ENCODE data around the gene SCAPER. TPM values are rescaled to one million over a fixed set of nuclear protein-coding genes. Genes with fewer than 3 reads are reported as not detected.

Gene SCAPER
- total RNA-seq, 1 experiment from 2014 or later, result 10.3 TPM

DNA sequence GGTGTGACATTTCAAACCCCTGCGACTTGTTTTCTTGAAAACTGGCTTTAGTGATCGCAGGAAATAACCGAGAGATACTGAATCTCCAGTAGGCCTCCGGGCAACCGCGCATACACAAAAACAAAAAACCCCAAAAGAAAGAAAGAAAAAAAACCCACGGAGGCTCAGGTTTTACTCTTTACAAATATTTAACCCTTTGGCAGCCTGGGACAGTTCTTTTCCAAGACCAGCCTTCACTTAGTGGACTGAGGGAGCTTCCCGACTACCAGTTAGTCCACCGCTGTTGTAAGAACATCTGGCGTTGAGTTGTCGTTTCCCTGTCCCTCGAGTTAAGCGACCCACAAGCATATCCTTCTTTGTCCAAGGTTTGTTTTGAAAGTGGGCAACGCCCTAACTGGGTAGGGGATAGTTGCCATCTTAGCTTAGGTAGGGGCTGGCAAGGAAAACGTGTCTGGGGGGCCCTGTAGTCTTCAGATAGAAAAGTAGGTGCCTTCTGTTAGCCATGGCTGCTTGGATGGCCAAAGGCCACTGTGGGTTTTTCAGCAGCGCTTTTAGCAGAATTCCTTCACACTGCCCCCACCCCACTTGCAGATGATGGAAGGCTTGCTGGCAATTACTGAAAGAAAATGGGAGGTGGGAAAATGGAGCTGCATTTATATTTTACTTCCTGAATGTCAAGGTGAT lies 561.7 kb downstream of the SCAPER start (continued):
- TF ChIP-seq, protein P1, sequence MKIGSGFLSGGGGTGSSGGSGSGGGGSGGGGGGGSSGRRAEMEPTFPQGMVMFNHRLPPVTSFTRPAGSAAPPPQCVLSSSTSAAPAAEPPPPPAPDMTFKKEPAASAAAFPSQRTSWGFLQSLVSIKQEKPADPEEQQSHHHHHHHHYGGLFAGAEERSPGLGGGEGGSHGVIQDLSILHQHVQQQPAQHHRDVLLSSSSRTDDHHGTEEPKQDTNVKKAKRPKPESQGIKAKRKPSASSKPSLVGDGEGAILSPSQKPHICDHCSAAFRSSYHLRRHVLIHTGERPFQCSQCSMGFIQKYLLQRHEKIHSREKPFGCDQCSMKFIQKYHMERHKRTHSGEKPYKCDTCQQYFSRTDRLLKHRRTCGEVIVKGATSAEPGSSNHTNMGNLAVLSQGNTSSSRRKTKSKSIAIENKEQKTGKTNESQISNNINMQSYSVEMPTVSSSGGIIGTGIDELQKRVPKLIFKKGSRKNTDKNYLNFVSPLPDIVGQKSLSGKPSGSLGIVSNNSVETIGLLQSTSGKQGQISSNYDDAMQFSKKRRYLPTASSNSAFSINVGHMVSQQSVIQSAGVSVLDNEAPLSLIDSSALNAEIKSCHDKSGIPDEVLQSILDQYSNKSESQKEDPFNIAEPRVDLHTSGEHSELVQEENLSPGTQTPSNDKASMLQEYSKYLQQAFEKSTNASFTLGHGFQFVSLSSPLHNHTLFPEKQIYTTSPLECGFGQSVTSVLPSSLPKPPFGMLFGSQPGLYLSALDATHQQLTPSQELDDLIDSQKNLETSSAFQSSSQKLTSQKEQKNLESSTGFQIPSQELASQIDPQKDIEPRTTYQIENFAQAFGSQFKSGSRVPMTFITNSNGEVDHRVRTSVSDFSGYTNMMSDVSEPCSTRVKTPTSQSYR (CRISPR knock-in tag; IDR thresholded peaks at IDR 0.05), result no peak
- TF ChIP-seq IRF2 (CRISPR knock-in tag; IDR thresholded peaks at IDR 0.05; ENCODE audit: borderline replicate concordance, low read depth), result no peak
- no peak for TF ChIP-seq FOXK1 (CRISPR knock-in tag; IDR thresholded peaks at IDR 0.05)
- no peak for TF ChIP-seq ZNF416 (CRISPR knock-in tag; IDR thresholded peaks at IDR 0.05)
- no peak for TF ChIP-seq ELF4 (CRISPR knock-in tag; IDR thresholded peaks at IDR 0.05; ENCODE audit: low read depth)
- TF ChIP-seq RELA (CRISPR knock-in tag; IDR thresholded peaks at IDR 0.05; ENCODE audit: borderline replicate concordance), result no peak

DNA sequence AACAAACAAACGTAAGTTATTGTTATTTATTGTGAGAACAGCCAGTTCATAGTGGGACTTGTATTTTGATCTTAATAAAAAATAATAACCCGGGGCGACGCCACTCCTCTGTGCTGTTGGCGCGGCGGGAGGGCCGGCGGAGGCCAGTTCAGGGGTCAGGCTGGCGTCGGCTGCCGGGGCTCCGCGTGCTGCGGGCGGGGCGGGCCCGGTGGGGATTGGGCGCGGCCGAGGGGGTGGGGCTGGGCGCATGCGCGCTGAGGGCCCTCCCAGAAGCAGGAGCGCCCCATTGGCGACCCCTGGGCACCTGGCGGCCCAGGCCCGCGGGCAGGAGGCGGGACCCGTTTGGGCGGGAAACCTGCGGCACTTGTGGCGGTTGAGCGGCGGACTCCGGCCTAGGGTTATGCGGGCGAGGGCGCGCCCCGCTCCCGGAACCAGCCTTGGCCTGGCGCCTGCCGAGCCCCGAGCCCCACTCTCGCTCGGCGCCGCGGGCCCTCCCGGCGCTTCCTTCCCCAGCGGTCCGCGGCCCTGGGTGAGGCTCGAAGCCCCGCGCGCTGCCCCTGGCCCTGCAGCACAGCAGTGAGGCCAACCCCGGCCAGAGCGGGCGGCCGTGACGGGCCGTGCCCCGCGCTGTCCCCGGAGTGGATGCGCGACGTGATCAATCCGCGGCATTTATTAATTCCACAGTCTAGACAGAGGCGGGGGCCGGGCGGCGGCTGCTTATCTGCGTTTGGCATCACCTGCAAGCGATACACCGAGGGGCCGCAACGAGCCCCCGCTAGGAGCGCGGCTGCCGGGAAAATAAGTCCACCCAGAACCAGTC lies 562.5 kb downstream of the SCAPER start:
- CTCF ChIA-PET, result interaction anchor here (1.3 kb wide), 1 partner anchor 9 kb away, joined by 3 read pairs; no protein-coding TSS in a partner anchor
- ATAC-seq, result peak; percentile 6
- no peaks in the 10 kb centered on the region for H3K9me3 Mint-ChIP-seq
- peak; percentile 86; the same call in 1 of the 2 replicates for TF ChIP-seq RELA (CRISPR knock-in tag; IDR thresholded peaks at IDR 0.05; ENCODE audit: borderline replicate concordance)
- peak; percentile 97 for TF ChIP-seq FOXP1 (CRISPR knock-in tag; IDR thresholded peaks at IDR 0.05; ENCODE audit: borderline replicate concordance)
- TF ChIP-seq, protein P2, sequence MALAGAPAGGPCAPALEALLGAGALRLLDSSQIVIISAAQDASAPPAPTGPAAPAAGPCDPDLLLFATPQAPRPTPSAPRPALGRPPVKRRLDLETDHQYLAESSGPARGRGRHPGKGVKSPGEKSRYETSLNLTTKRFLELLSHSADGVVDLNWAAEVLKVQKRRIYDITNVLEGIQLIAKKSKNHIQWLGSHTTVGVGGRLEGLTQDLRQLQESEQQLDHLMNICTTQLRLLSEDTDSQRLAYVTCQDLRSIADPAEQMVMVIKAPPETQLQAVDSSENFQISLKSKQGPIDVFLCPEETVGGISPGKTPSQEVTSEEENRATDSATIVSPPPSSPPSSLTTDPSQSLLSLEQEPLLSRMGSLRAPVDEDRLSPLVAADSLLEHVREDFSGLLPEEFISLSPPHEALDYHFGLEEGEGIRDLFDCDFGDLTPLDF (CRISPR knock-in tag; IDR thresholded peaks at IDR 0.05), result 0 out of 2 replicates have a peak, but pooled peaks have one; percentile 70
- no peak for TF ChIP-seq NFATC4 (CRISPR knock-in tag; IDR thresholded peaks at IDR 0.05)
- TF ChIP-seq, protein P3, sequence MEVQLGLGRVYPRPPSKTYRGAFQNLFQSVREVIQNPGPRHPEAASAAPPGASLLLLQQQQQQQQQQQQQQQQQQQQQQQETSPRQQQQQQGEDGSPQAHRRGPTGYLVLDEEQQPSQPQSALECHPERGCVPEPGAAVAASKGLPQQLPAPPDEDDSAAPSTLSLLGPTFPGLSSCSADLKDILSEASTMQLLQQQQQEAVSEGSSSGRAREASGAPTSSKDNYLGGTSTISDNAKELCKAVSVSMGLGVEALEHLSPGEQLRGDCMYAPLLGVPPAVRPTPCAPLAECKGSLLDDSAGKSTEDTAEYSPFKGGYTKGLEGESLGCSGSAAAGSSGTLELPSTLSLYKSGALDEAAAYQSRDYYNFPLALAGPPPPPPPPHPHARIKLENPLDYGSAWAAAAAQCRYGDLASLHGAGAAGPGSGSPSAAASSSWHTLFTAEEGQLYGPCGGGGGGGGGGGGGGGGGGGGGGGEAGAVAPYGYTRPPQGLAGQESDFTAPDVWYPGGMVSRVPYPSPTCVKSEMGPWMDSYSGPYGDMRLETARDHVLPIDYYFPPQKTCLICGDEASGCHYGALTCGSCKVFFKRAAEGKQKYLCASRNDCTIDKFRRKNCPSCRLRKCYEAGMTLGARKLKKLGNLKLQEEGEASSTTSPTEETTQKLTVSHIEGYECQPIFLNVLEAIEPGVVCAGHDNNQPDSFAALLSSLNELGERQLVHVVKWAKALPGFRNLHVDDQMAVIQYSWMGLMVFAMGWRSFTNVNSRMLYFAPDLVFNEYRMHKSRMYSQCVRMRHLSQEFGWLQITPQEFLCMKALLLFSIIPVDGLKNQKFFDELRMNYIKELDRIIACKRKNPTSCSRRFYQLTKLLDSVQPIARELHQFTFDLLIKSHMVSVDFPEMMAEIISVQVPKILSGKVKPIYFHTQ (CRISPR knock-in tag; IDR thresholded peaks at IDR 0.05), result no peak
- TF ChIP-seq, protein P4, sequence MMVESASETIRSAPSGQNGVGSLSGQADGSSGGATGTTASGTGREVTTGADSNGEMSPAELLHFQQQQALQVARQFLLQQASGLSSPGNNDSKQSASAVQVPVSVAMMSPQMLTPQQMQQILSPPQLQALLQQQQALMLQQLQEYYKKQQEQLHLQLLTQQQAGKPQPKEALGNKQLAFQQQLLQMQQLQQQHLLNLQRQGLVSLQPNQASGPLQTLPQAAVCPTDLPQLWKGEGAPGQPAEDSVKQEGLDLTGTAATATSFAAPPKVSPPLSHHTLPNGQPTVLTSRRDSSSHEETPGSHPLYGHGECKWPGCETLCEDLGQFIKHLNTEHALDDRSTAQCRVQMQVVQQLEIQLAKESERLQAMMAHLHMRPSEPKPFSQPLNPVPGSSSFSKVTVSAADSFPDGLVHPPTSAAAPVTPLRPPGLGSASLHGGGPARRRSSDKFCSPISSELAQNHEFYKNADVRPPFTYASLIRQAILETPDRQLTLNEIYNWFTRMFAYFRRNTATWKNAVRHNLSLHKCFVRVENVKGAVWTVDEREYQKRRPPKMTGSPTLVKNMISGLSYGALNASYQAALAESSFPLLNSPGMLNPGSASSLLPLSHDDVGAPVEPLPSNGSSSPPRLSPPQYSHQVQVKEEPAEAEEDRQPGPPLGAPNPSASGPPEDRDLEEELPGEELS (CRISPR knock-in tag; IDR thresholded peaks at IDR 0.05), result peak; percentile 87
- peak; percentile 94 for TF ChIP-seq ESRRA (CRISPR knock-in tag; IDR thresholded peaks at IDR 0.05; ENCODE audit: borderline replicate concordance)
- TF ChIP-seq, protein P5, sequence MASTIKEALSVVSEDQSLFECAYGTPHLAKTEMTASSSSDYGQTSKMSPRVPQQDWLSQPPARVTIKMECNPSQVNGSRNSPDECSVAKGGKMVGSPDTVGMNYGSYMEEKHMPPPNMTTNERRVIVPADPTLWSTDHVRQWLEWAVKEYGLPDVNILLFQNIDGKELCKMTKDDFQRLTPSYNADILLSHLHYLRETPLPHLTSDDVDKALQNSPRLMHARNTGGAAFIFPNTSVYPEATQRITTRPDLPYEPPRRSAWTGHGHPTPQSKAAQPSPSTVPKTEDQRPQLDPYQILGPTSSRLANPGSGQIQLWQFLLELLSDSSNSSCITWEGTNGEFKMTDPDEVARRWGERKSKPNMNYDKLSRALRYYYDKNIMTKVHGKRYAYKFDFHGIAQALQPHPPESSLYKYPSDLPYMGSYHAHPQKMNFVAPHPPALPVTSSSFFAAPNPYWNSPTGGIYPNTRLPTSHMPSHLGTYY (CRISPR knock-in tag; IDR thresholded peaks at IDR 0.05), result no peak
- no peak for TF ChIP-seq PRRX2 (CRISPR knock-in tag; IDR thresholded peaks at IDR 0.05)
- TF ChIP-seq EMX1 (CRISPR knock-in tag; IDR thresholded peaks at IDR 0.05), result no peak
- TF ChIP-seq ZBTB21 (CRISPR knock-in tag; IDR thresholded peaks at IDR 0.05; ENCODE audit: borderline replicate concordance), result peak; percentile 84; the same call in 1 of the 2 replicates
- TF ChIP-seq, protein P6, sequence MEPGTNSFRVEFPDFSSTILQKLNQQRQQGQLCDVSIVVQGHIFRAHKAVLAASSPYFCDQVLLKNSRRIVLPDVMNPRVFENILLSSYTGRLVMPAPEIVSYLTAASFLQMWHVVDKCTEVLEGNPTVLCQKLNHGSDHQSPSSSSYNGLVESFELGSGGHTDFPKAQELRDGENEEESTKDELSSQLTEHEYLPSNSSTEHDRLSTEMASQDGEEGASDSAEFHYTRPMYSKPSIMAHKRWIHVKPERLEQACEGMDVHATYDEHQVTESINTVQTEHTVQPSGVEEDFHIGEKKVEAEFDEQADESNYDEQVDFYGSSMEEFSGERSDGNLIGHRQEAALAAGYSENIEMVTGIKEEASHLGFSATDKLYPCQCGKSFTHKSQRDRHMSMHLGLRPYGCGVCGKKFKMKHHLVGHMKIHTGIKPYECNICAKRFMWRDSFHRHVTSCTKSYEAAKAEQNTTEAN (CRISPR knock-in tag; IDR thresholded peaks at IDR 0.05), result peak; percentile 53; the same call in 1 of the 2 replicates
- TF ChIP-seq, protein P7, sequence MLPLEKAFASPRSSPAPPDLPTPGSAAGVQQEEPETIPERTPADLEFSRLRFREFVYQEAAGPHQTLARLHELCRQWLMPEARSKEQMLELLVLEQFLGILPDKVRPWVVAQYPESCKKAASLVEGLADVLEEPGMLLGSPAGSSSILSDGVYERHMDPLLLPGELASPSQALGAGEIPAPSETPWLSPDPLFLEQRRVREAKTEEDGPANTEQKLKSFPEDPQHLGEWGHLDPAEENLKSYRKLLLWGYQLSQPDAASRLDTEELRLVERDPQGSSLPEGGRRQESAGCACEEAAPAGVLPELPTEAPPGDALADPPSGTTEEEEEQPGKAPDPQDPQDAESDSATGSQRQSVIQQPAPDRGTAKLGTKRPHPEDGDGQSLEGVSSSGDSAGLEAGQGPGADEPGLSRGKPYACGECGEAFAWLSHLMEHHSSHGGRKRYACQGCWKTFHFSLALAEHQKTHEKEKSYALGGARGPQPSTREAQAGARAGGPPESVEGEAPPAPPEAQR (CRISPR knock-in tag; IDR thresholded peaks at IDR 0.05), result no peak
- TF ChIP-seq, protein P8, sequence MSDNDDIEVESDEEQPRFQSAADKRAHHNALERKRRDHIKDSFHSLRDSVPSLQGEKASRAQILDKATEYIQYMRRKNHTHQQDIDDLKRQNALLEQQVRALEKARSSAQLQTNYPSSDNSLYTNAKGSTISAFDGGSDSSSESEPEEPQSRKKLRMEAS (CRISPR knock-in tag; IDR thresholded peaks at IDR 0.05), result peak; percentile 90; the same call in 1 of the 2 replicates
- no peak for TF ChIP-seq SOX15 (CRISPR knock-in tag; IDR thresholded peaks at IDR 0.05)
- peak; percentile 79 for TF ChIP-seq SP1 (CRISPR knock-in tag; conservative IDR thresholded peaks at IDR 0.05)

More for the DNA sequence above, 562.5 kb downstream of the SCAPER start:
- peaks cover 97% of the 10 kb centered on the region for H3K27me3 Mint-ChIP-seq (ENCODE audit: low read depth)
- H3K4me1 Mint-ChIP-seq, result peaks cover 43% of the 10 kb centered on the region
- no peak overlapping the region for H3K27ac Mint-ChIP-seq
- POLR2A ChIA-PET, result no interaction called here
- peak overlapping the region; percentile 82 for H3K4me3 Mint-ChIP-seq
- peak; percentile 78 for DNase-seq (ENCODE audit: low spot score)
- no peaks in the 10 kb centered on the region for H3K36me3 Mint-ChIP-seq

Measured in WTC11 (cell line).